Ramos (cell line): ENCODE data around the gene SVIL.
"Not testable (repeated sequence)": the region's sequence is repeated elsewhere in the genome, so short reads cannot be mapped to it uniquely, and the experiment has no call there.

ENCODE experiments used
- in situ Hi-C: fragments of 300-500 bp; cut with MboI; formaldehyde crosslinking; loops from one replicate; pipeline ENCODE4 v1.14.3; 2022; ENCODE audit warnings: low sequenced_read_pairs; ENCODE audit not compliant: unreplicated experiment

Gene SVIL

DNA sequence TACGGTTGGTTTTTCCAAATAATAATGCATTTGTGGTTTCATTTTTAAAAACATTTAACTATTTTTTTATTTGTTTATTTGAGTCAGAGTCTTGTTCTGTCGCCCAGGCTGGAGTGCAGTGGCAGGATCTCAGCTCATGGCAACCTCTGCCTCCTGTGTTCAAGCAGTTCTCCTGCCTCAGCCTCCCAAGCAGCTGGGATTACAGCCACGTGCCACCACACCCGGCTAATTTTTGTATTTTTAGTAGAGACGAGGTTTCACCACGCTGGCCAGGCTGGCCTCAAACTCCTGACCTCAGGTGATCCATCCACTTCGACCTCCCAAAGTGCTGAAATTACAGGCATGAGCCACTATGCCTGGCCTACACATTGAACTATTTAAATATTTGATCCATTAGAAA, 28.1 kb downstream of the SVIL start:
- in situ Hi-C loops, result not testable (repeated sequence)

DNA sequence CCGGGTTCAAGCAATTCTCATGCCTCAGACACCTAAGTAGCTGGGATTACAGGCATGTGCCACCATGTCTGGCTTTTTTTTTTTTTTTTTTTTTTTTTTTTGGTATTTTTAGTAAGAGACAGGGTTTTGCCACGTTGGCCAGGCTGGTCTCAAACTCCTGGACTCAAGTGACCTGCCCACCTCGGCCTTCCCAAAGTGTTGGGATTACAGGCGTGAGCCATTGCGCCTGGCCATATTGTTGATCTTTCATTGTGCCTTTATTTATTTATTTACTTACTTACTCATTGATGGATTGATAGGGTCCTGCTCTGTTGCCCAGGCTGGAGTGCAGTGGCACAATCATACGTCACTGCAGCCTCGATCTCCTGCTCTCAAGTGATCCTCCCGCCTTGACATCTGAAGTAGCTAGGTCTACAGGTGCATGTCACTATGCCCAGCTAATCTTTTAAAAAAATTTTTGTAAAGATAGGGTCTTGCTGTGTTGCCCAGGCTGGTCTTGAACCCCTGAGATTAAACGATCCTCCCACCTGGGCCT, 30.4 kb downstream of the SVIL start:
- in situ Hi-C loops, result no loop called here

DNA sequence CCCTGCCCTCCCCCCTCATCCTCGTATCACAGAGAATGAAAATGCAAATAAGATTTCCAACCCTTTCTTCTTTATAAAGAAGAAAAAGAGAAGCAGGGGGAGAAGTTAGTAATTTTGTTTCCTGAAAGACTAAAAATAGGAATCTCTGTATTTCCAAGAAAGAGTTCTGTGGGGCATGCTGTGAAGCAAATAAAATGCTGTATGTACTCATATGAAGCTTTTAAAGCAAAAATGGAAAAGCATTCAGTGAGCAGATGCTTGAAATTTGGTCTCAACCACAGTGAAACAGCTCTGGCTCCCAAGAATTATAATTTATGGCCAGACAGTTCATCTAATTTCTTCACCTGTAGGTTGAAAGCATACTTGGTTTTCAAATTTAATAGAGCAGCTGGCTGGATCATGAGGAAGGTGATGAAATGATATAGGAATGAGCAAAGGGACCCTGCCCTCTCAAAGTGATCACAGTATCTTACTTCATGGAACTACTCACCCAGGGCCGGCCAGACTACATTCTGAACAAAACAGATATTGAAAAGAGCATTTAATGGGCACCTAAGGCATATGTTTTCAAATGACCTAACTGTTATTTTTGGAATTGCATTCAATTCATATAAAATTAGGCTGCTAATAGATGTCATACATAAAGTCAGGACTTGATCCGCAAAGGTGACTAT, 31.4 kb downstream of the SVIL start:
- in situ Hi-C loops, result no loop called here

DNA sequence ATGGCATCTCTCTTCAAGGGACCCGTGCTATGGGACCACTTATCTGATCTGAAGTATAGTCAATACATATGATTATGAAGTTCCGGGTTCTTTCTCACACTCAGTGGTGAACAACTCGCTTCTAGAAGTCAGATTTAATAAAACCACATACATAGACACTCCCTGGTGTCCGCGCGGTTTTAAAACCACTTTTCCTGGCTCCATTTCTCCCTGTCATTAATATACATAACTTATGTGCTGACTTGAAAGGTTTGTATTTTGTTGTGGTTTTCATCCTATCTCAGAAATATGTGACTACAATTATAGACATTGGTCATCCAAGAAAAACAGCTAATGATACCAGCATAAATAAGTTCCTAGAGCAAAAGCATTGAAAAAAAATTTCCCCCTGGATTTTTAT, 34.0 kb downstream of the SVIL start:
- in situ Hi-C loops, result no loop called here

DNA sequence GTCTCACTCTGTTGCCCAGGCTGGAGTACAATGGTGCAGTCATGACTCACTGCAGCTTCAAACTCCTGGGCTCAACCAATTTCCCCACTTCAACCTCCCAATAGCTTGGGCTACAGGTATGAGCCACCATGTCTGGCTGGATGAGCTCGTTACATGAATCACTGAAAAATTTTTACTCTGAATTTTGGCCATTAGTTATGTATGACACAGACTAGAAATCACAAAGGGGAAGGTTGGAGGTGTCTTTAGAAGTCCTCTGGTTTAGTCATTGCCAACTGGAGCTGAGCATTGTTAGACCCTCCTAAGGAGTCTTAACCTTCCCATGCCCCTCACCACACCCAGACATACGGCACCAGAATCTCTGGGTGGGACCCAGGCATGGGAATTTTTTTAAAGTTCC, 34.7 kb downstream of the SVIL start:
- in situ Hi-C loops, result no loop called here

DNA sequence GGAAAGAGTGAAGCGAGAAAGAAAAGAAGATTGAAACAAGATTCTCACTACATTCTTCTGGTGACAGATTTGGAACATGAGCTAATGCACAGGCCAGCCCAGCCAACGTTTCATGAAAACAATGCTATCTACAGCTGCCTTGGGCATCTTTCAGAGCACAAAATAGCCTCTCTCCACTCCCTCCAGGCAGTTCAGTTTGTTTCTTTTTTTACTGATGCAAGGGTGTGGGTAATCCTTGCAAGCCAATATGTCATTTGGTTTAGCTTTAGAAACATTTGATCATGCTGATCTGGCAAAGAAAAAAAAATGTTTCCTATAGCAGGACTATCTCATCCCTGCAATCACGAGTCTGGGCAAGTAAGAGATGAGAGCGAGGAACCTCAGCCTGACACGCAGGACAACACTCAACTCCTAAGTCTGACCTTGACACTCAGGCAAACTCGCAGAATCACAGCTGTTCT, 35.9 kb downstream of the SVIL start:
- in situ Hi-C loops, result no loop called here

DNA sequence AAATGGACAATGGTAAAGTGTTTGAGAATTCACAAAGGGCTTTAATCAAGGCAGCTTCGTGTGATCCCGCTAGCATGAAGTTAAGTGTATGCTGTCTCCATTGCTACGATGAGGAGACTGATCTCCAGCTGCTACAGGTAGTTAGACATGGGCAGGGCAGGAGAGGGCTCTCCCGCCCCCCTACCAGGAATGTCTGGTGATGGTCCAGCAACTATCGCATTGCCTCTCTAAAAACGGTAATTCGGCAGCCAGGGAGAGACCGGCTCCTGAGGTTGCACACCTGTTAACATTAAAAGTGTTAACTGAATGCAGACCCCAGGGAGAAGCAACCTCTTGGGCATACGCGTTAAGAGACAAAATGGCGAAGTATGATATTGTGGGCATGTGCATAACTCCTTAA, 37.9 kb downstream of the SVIL start:
- in situ Hi-C loops, result no loop called here

DNA sequence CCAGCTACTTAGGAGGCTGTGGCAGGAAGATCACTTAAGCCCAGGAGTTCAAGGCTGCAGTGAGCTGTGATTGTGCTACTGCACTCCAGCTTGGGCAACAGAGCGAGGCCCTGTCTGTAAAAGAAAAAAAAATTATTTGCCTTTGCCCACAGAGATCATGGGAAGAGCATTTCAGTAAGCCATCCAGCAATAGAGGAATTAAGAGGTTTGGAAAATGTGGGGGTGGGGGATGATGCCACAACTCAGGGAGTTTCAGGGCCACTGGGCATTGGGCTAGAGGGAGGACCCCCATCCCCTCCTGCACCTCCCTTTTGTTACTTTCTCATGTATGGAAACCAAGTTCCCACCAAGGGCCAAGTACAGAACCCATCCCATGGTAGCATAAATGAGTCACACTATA, 38.4 kb downstream of the SVIL start:
- in situ Hi-C loops, result no loop called here

DNA sequence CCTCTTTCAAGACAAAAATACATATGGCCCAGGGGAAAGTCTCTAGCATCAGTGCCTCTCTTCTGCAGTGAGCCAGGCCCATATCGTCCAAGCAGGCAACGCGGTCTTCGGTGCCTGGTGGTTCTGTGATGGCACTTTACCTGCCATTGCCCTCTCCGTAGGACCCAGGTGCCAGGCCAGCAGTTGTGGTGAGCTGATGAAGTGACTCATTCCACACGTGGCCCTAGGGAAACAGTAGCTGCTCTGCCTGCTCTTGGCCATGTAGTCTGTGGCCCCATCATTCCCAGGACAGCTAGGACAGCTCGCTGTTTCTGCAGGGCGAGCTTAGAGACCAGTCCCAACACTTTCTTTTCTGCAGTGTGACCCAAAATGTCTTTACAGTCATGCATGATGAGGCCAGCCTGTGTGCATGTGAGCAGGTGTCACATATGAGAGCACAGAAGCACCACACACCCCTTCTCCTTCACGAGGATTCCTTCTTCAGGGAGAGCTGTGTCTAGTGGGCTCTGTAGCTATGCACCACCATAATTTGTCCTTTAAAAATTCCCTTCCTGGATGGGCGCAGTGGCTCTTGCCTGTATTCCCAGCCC, 39.0 kb downstream of the SVIL start:
- in situ Hi-C loops, result no loop called here

DNA sequence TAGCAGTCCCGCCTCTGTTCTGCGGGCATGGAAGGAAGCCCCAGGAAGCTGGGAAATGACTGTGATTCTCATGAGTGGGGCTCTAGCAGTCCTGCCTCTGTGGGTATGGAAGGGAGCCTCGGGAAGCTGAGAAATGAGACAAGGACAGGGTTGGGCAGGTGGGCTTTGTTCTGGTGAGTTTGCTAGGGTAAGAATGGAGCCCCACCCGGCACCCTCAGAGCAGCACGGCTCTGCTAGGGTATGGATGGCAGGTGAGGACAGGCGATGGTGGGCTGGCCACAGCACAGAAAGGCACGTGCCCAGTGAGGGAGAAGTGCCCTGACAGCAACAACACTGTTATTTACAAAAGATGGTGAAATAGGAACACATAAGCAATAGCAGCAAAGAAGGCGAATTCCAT, 39.6 kb downstream of the SVIL start:
- in situ Hi-C loops, result no loop called here

DNA sequence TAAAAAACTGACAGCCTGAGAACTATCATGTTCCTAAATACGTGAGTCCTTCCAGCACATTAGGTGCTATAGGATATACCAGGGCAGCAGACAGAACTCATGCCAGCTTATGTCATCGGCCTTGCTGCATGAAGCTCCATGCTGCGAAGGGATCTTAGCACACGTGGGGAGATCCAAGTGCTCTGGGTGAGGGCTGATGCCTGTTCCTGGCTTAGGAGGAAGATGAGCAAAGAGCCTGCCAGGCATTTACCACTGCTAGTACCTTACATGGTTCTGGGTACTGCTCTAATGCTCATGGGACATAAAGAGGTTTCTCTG, 43.2 kb downstream of the SVIL start:
- in situ Hi-C loops, result no loop called here

DNA sequence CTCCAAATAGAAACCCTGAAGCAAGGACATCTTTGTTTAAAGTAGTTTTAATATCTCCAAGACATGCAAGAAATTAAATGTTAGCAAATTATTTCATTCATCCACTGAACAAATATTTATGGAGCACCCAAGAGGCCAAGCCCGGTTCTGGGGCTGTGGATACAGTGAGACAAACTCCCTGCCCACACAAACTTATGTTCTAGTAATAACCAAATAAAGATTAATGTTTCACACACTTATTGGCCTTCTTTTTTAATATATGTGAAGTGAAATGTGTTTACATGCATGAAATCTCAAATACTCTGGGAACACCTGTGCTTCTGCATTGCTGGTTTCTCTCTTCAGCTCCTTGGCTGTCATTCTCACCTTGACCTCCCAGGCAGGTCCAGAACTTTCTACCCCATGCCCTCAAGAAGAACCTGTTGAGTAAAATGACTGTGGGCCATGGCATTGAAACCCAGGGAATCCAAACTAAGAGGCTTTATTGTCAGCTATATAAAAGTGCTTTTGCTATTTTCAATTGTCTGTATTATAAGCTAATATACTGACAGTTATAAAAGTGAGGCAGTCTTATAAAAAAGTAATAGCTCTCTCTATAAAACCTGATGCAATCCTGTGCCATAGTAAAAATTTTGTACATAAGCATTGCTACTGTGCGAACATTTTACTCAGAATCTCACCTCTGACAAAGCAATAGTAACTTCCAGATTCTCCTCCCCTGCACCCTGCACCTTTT, 43.7 kb downstream of the SVIL start:
- in situ Hi-C loops, result no loop called here

DNA sequence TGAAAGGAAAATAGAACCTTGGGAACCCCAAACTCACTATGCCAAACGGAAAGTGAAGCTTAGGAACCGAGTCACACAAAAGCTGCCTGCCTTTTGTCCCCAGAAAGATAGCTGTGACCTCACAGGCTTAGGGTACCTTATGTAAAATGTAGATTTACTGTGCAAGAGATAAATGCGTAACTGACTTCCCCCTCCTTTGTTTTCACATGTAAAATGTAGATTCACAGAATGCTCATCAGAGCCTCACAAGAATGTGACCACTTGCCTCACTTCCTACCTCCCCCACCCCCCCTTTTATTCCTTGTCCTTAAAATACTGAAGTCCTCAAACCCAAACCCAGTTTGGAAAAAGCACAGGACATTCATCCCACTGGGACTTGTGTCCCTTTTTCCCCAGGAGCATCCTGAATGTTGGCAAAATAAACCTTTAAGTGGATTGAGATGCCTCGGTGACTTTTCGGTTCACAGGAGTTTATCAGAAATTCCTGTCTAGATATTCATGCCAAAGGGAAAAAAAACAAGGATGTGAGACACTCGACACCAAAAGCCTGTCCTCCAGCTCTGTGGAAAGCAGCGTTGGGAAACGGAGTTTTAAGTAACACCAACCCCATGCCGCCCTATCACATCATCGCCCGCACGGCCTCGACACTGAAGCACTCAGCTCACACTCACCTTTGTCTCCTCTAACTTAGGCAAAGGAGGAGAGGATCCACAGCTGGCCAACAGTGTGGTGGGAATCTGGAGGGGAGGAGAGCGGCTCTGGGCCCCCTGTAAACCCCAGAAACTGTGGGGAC, 45.9 kb downstream of the SVIL start:
- in situ Hi-C loops, result no loop called here

DNA sequence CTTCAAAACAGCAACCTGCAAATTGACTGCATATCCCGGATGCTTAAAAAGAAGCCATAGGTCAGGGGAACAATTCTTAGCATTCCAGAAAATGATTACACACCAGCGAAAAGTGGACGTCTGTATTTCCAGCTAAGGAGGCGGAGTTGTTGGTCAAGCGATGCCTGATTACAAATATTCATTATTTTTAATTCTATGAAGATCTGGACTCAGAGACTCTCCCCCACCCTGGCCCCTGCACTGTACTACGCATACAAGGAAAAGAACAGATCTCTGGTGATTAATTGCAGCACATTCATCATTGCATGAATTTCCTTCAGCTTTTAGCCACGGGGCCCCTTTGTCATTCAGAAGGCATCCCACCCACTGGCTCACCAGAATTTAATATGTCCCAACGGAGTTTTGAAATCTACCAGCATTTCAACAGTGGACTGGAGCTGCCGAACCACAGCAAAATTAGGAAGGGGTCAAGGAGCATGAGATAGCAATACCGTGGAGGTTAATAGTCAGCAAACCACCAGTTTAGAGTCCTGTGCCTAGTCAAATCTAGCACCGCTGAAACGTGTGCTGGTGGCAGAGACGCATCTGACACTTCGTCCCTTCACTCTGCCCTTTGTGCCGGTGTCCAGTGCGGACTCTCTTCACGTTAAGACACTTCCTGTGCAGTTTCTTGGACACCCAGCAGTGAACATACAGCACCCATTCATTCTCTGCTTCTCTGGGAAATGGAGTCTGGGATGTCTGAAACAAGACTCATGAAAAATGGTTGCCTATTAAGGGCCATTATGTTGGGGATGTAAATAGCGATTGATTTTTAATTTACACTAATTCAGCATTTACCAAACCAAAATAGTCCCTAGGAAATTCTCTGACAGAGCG, 46.8 kb downstream of the SVIL start:
- in situ Hi-C loops, result not testable (repeated sequence)

DNA sequence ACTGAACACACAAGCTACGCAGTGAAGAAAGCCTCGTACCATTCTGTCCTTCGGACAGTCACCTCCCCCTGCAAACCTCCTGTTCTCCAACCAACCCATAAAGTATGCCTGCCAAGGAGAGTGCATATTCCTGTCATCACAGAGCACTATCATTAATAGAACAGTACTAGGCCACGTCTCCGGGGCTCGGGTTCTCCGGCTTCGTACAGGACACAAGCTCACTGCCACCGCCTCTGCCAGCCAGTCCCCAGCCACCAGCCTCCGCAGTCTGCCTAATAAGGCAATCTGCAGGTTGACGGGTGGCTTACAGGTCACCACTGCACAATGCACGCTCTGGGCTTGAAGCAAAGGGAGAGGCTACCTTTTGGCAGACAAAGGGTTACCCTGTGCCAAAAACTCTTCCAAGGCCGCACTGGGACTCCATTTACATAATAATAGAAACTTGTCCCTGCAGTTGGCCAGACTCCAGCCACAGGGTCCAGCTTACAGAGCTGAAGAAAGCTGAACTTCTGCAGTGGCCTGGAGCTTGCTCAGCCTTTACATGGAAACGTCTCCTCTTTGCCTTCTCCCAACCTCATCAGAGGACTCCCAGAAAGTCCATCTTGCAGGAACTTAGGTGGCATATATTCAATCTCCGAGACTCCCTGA, 47.5 kb downstream of the SVIL start:
- in situ Hi-C loops, result not testable (repeated sequence)

DNA sequence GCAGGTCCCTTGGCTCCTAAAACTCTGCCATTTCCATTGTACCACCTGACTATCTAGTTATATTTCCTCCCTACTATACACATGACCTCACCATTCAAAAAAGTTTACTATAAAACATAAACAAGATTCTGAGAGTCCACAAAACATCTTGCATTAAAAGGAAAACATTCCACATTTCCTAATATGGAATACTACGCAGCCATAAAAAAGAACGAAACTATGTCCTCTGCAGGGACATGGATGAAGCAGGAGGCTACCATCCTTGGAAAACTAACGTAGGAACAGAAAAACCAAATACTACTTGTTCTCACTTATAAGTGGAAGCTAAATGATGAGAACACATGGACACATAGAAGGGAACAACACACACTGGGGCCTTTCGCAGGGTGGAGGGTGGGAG, 48.3 kb downstream of the SVIL start:
- in situ Hi-C loops, result no loop called here

DNA sequence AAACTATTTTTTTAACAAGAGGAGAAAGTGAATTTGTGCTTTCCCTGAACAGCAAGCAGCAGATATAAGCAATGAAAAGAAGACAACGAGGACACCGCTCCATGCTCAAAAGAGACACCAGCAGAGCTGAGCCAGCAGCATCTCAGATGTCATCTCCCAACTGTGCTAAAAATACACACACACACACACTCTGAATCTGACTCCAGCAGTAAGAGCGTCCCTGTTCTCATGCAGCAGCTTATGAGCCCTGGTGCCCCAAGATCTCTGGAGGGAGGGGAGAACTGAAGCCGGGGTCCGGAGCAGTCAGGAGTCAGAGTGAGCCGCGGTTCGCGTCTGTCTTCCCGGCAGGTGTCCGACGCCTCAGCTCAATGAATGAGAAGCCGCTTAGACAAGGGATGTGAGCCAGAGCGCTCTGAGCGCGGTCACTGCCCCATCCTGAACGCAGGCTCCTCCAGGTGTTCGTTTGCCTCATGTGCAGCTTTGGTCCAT, 49.2 kb downstream of the SVIL start:
- in situ Hi-C loops, result no loop called here

DNA sequence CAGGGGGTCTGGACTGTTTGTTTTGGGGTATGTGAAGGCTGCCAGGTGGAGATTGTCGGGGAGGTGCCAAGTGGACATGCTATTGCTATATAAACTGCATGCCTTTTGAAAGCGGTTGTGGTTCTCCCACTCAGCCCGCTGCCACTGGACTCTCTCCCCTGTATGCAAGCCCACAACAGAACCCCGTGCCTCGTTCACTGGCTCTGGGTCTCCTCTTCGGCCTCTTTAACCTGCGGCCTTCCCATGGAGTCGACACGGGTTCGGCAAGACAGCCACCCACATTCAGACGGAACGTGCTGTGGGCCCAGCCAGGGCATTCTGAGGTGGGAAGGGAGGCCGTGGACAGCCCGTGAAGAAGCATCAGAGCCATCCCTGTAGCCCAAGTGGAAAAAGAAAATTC, 50.3 kb downstream of the SVIL start:
- in situ Hi-C loops, result no loop called here

DNA sequence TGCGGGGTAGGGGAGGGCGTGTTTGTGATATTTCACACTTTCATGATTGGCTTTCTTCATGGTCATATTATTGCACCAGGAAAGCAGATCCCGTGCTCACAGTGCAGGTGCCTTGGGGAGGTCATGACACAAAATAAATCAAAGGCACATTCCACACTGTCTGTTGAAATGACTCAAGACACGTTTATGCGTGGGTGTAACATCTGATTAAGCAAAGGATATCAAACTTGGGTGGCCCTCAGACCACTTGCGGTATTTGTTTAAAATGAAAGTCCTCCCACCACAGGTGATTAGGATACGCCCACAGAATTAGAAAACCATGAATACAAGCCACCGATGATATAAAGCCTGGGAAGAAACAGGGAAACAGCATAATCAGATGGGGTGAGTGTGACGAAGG, 51.1 kb downstream of the SVIL start:
- in situ Hi-C loops, result no loop called here
